Activated CD4-positive, alpha-beta T cell treated with anti-CD3 and anti-CD28 coated beads, Interleukin-2, amount 50 U/mL, for 4 hours (primary cell): ENCODE data around the gene ELP1.
"Not testable (repeated sequence)": the region's sequence is repeated elsewhere in the genome, so short reads cannot be mapped to it uniquely, and the experiment has no call there.

Source experiments
- DNase-seq, 2 experiments: peaks; one replicate each; pipeline ENCODE4 v3.0.0-alpha.2; 2020

Gene ELP1

GRCh38 chr9:108928386-108928785 lies 5.5 kb downstream of the ELP1 start:
- DNase-seq, result no peak

DNA sequence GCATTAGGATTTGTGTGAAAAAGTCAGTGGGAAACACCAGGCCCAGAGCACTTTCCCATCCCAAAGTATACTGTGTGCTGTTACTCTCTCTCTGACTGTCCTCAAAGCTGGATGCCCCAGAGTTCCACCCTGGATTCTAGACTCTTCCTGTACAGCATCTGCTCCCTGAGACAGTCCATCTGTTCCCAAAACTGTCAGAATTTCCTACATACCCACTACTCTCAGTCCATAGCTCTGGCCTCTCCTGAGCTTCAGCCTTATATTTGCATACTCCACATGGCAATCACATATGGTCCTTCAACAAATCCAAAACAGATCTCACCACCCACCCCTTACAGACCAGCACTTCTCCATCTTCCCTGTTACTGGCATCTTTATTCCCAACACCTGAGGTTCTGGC lies 9.5 kb downstream of the ELP1 start:
- DNase-seq, result no peak

- no peak for DNase-seq
These were observed 12.7 kb downstream of the ELP1 start for GRCh38 chr9:108921200-108921599.

DNA sequence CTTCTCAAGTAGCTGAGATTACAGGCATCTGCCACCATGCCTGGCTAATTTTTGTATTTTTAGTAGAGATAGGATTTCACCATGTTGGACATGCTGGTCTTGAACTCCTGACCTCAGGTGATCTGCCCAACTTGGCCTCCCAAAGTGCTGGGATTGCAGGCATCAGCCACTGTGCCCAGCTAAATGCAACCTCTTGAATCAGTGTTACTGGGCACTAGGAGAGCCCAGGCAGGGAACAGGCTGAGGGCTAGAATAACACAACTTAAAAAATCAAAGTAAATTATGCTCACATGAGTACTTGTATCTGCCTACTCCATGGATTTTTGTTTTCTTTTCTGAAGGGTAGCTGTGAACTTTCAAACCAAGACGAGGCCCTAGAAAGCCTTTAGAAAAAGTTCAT lies 13.5 kb downstream of the ELP1 start:
- not testable (repeated sequence) for DNase-seq

DNA sequence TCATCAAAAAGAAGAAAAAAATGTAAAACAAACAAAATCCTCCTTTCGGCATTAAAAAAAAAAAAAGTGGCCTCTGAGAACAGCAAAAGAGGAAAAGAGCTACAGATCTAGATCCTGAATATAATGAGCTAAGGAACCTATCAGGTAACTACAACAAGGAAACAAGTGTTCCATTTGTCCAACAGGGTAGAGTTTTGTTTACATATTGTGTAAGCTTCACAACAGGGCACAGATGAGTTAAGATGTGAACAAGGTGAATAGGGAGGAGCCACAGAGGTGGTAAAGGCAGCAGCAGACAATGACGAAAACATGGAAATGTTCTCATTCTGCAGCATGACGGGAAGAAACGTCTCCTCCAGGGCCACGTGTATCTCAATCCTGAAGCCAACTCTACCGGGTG lies 14.4 kb downstream of the ELP1 start:
- no peak for DNase-seq

GRCh38 chr9:108913391-108913790 lies 20.5 kb downstream of the ELP1 start:
- no peak for DNase-seq

- DNase-seq, result no peak
These were observed 22.1 kb downstream of the ELP1 start for GRCh38 chr9:108911820-108912219.

DNA sequence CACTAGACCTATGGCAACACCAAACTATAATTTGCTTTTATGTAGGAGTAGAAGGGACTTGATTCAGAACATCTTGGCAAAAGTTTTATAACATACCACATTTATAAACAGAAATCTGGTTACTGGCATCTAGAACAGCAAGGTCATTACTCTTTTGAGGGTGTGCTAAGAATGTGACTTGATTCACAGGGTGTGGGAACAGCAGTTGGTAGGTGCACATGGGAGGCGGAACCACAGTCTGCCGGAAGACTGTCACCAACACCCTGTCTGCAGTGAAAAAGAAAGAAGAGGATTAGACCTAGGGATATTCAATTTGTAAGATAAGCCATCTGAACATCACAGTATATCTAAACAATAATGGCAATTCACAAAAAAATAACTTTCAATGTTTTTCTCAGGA lies 23.0 kb downstream of the ELP1 start:
- no peak for DNase-seq

- DNase-seq, result no peak
These were observed 23.5 kb downstream of the ELP1 start for GRCh38 chr9:108910402-108910801.

DNA sequence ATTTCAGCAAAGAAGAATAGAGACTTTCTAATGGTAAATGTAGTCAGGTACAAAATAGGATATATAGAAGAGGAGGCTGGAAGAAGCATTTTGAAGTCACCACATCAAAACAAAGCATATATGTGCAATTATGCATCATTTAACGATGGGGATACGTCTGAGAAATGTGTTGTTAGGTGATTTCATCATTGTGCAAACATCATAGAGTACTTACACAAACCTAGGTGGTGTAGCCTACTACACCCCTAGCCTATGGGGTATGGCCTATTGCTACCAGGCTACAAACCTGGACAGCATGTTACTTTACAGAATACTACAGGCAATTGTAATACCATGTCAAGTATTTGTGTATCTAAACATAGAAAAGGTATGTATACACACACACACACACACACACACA lies 28.4 kb downstream of the ELP1 start:
- no peak for DNase-seq

- DNase-seq, result no peak
These were observed 29.8 kb downstream of the ELP1 start for GRCh38 chr9:108904161-108904560.

GRCh38 chr9:108903420-108904103 lies 30.4 kb downstream of the ELP1 start:
- DNase-seq, result no peak

- DNase-seq, result no peak
These were observed 33.7 kb downstream of the ELP1 start for GRCh38 chr9:108900176-108900575.

- DNase-seq, result not testable (repeated sequence)
These were observed 34.8 kb downstream of the ELP1 start for GRCh38 chr9:108899023-108899695.

GRCh38 chr9:108897324-108898096 lies 36.4 kb downstream of the ELP1 start:
- DNase-seq, result no peak

DNA sequence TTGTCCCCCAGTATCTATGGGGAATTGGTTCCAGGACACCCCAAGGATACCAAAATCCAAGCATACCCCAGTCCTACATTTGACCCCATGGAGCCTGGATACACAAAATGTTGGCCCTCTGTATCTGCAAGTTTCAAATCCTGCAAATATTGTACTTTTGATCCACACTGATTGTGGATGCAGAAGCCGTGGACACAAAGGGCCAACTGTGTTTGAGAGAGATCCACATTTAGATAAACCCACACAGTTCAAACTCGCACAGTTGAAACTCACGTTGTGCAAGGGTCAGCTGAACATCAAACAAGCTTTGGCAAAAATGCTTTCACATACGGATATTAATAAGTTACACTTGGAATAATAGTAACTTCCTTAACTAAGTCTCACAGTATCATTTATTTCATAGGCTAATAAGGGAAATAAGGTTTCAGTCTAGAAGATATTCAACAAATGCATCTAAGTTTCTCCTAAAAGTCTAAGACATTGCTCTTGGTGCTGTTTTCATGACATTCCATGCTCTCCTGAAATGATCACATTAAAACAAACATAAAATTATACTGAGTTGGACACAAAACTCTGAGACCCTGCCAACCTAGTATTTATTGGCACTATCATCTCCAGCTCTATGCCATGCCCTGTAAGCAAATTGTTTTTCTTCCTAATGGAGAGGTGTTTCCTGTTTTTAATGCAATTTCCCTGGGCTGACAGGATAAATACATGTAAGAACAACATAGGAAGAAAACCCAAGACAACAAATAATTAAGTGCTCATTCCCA lies 39.5 kb downstream of the ELP1 start:
- no peak for DNase-seq

- no peak for DNase-seq
These were observed 44.3 kb downstream of the ELP1 start for GRCh38 chr9:108889649-108890067.

DNA sequence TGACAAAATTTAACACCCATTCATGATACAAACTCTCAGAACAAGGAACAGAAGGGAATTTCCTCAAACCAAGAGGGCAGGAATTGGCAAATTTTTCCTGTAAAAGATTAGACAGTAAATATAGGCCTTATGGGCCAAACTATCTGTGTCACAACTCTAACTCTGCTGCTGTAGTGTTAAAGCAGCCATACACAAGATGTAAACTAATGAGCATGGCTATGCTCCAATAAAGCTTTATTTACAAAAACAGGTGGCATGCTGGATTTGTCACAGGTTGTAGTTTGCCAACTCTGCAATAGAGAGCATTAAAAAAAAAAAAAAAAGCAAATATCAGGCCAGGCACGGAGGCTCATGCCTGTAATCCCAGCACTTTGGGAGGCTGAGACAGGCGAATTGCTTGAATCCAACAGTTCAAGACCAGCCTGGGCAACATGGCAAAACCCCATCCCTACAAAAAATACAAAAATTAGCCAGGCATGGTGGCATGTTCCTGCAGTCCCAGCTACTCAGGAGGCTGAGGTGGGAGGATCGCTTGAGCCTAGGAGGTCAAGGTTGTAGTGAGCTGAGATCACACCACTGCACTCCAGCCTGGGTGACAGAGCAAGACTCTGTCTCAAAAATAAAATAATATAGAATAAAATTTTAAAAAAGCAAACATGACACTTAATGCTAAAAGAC lies 47.2 kb downstream of the ELP1 start:
- DNase-seq, result not testable (repeated sequence)

DNA sequence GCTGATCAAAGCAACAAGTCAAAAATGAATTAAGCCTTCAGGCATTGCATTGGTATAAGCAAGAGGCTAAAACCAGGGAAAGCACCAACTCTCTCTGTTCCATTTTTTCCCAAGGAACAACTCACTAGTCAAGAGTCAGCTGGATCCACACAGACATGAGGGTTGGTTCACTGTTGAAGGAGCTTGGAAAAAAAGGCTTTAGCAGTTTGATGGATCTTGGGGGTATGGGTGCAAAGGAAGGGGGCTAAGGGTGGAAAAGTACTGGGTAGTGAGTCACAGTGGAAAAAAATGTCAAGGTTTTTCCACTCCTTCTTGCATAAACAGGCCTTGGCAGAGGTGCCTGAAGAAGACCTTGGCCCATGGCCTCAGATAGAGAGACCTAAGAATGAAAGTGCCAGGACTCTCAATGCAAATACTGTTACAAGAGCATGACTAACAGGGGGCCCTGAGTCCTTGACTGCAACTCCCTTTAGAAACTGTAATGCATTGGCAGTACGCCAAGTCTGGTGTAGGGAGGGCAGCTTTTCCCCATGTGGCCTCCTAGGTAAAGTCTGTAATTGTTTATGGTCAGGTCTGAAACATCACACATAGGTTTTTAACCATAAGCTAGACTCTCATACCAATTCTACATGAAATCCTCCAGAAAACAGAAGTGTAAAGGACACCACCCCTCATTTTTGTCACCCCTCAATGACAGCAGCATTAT lies 48.1 kb downstream of the ELP1 start:
- DNase-seq, result no peak

- no peak for DNase-seq
These were observed 49.2 kb downstream of the ELP1 start for GRCh38 chr9:108884701-108885100.

DNA sequence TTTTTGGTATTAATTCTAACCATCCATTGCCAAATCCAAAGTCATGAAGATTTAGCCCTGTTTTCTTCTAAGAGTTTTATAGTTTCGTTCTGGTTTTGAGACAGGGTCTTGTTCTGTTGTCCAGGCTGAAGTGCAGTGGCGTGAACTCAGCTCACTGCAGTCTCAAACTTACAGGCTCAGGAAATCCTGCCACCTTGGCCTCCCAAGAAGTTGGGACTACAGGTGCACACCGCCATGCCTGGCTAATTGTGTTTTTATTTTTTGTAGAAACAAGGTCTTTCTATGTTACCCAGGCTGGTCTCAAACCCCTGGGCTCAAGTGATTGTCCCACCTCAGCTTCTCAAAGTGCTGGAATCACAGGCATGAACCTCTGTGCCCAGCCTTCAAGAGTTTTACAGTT lies 50.8 kb downstream of the ELP1 start:
- no peak for DNase-seq
